Choroid plexus epithelial cell (primary cell): ENCODE results near the gene CCDC85C.

Experiments
- DNase-seq: peaks from one replicate; pipeline ENCODE4 v3.0.0-alpha.2; 2010; ENCODE audit warnings: low read depth
- H3K4me3 ChIP-seq: 2 replicates; pipeline ENCODE4 v1.5.1; 2011; ENCODE audit warnings: low read depth, mild to moderate bottlenecking, control low read depth, low read length, moderate library complexity
- CTCF ChIP-seq: conservative IDR thresholded peaks from 2 replicates; pipeline ENCODE4 v1.5.1; 2011; ENCODE audit warnings: low read depth, mild to moderate bottlenecking, control low read depth, inconsistent platforms, low read length, moderate library complexity

CCDC85C gene

DNA sequence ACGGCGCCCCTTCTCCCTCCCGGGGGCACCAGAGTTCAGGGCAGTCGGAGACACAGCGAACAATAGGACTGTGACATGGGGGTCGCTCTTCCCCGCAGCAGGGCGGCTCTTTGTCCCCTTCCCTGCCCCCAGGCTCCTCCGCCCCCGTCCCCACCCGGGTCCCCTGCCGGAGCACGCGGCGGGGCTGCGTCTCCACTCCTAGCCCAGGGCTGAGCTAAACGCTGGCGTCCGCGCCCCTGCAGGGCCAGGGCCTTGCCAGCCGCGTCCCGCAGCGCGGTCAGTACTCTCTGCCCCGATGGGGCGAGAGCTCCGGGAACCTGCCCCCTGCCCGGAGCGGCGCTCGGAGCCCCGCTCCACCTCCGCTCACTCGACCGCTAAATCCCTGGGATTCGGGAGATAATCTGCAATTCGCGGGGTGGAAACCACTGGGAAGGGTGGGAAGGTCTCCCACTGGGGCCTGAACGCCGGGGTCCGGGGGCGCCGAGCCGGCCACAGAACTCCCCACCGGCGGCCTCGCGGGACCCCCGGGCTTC, 825 bp upstream of the CCDC85C start:
- peak; percentile 10 for DNase-seq
- peak overlapping the region; percentile 65 for H3K4me3 ChIP-seq
- no peak for TF ChIP-seq CTCF

GRCh38 chr14:99604278-99604765, 315 bp upstream of the CCDC85C start:
- TF ChIP-seq CTCF, result no peak
- peak overlapping the region; percentile 65 for H3K4me3 ChIP-seq
- peak; percentile 96 for DNase-seq

DNA sequence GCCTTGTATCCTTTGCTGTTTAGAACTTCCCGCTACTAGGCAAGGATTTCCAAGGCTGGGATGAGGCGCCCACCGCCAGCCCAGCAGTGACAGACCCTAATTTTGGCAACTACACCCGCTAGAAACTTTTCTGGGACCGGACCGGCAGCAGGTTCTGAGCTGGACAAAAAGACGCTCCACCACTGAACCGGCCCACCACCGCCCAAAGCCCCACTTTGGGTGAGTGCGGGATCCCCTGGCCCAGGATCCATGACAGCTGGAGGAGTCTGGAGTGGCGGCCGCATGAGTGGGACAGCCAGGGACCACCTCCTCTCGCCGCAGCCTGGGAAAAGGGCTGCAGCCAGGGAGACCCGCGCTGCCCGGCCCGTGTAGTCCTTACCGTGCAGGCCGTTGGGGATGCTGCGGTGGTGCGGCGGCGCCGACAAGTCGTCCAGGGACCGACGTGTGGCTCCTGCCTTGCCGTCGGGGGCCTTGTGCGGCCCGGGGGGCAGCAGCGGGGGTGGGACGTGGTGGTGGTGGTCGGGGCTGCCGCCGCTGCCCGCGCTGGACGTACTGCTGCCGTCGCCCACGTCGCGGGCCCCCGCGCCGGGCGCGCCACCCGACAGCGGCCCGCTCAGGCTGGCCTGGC, 1.1 kb downstream of the CCDC85C start:
- peak overlapping the region; percentile 39 for H3K4me3 ChIP-seq
- TF ChIP-seq CTCF, result no peak
- DNase-seq, result no peak

GRCh38 chr14:99602054-99602787, 1.8 kb downstream of the CCDC85C start:
- TF ChIP-seq CTCF, result no peak
- peak; percentile 19 for DNase-seq
- H3K4me3 ChIP-seq, result peak overlapping the region; percentile 39

GRCh38 chr14:99601361-99601831, 2.6 kb downstream of the CCDC85C start:
- TF ChIP-seq CTCF, result no peak
- peak overlapping the region; percentile 3 for H3K4me3 ChIP-seq
- DNase-seq, result peak; percentile 83

GRCh38 chr14:99600232-99600888, 3.6 kb downstream of the CCDC85C start:
- no peak for TF ChIP-seq CTCF
- DNase-seq, result no peak

More at GRCh38 chr14:99600232-99600888, 3.6 kb downstream of the CCDC85C start:
- H3K4me3 ChIP-seq, result no peak overlapping the region
